Osteoblast (primary cell): ENCODE results near the gene SYCE1L. TPM values are rescaled to one million over a fixed set of nuclear protein-coding genes. Genes with fewer than 3 reads are reported as not detected.

Source experiments
- DNase-seq: peaks from one replicate; pipeline ENCODE4 v3.0.0; 2011; ENCODE audit warnings: low spot score, mixed read lengths; ENCODE audit not compliant: insufficient read length; ENCODE audit errors: missing footprints
- H2AFZ ChIP-seq: 2 replicates; pipeline ENCODE4 v1.6.0; 2011; ENCODE audit warnings: mild to moderate bottlenecking, low read length
- H3K27ac ChIP-seq: 2 replicates; pipeline ENCODE4 v1.5.1; 2011; ENCODE audit warnings: mild to moderate bottlenecking, low read depth, low read length, moderate library complexity
- H3K27me3 ChIP-seq: 2 replicates; pipeline ENCODE4 v1.6.0; 2012; ENCODE audit warnings: mild to moderate bottlenecking, control low read depth, inconsistent platforms, low read length, moderate library complexity; ENCODE audit not compliant: insufficient read depth
- H3K36me3 ChIP-seq: 2 replicates; pipeline ENCODE4 v1.5.1; 2011; ENCODE audit warnings: mild to moderate bottlenecking, low read length, control low read depth, moderate library complexity; ENCODE audit not compliant: insufficient read depth
- H3K4me1 ChIP-seq: 2 replicates; pipeline ENCODE4 v1.5.1; 2011; ENCODE audit warnings: mild to moderate bottlenecking, low read length, control low read depth, moderate library complexity; ENCODE audit not compliant: insufficient read depth
- H3K4me2 ChIP-seq: 2 replicates; pipeline ENCODE4 v1.6.0; 2011; ENCODE audit warnings: mild to moderate bottlenecking, low read length; ENCODE audit not compliant: insufficient read depth
- H3K4me3 ChIP-seq: fragments of 200-600 bp; sonication (generic); 3 replicates; pipeline ENCODE4 v1.5.1; 2012; ENCODE audit warnings: mild to moderate bottlenecking, low read length, inconsistent platforms; ENCODE audit not compliant: insufficient read depth
- H3K79me2 ChIP-seq: 2 replicates; pipeline ENCODE4 v1.6.0; 2012; ENCODE audit warnings: mild to moderate bottlenecking, low read length, control low read depth, inconsistent platforms; ENCODE audit not compliant: insufficient read depth
- H3K9me3 ChIP-seq: 2 replicates; pipeline ENCODE4 v1.5.1; 2011; ENCODE audit warnings: low read depth, low read length, control low read depth
- H4K20me1 ChIP-seq: 2 replicates; pipeline ENCODE4 v1.6.0; 2012; ENCODE audit warnings: mild to moderate bottlenecking, low read length, control low read depth; ENCODE audit not compliant: insufficient read depth
- CTCF ChIP-seq: IDR thresholded peaks from 2 replicates; pipeline ENCODE4 v1.5.1; 2011; ENCODE audit warnings: mild to moderate bottlenecking, low read depth, low read length, moderate library complexity; ENCODE audit errors: extremely low read depth
- total RNA-seq: library from RNA; depleted of rRNA; stranded (reverse); fragments of >200 nt; gene quantifications from 2 replicates; pipeline ENCODE4 v1.2.3, GENCODE V29; 2012

Gene SYCE1L
- total RNA-seq, 1 donor: not detected

DNA sequence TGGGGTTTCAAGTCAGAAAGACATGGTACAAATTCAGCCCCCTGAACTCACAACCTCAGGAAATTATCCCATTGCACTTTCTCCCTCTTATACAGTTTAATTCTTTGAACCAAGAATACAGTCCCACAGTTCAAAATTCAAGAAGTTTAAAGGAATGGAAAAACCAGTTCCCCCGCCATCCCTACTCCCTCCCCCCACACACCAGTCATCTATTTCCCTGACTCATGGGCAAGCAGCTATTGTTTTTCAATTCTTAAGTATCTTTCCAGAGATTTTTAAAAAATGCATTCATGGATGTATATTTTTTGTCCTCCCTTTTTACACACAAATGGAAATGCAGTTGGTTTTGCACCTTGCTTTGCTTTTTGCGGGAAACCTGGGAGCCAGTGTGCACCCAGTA is 7.3 kb downstream of the SYCE1L start:
- DNase-seq: no peak
- Histone ChIP-seq H3K27me3 (peaks cover 9% of the 10 kb centered on the region), H3K27ac (no peak overlapping the region), H2AFZ (no peak overlapping the region), H4K20me1 (no peaks in the 10 kb centered on the region), H3K4me2 (no peak overlapping the region), H3K9me3 (no peaks in the 10 kb centered on the region), H3K36me3 (no peaks in the 10 kb centered on the region), H3K4me3 (no peak overlapping the region), H3K4me1 (no peaks in the 10 kb centered on the region), H3K79me2 (no peaks in the 10 kb centered on the region)
- TF ChIP-seq CTCF: no peak

GRCh38 chr16:77207030-77207429 is 7.8 kb downstream of the SYCE1L start:
- DNase-seq: no peak
- Histone ChIP-seq H3K27me3 (peaks cover 14% of the 10 kb centered on the region), H3K4me2 (no peak overlapping the region), H3K79me2 (no peaks in the 10 kb centered on the region), H3K36me3 (no peaks in the 10 kb centered on the region), H4K20me1 (no peaks in the 10 kb centered on the region), H3K9me3 (no peaks in the 10 kb centered on the region), H3K4me3 (no peak overlapping the region), H2AFZ (no peak overlapping the region), H3K27ac (no peak overlapping the region), H3K4me1 (no peaks in the 10 kb centered on the region)
- no peak for TF ChIP-seq CTCF

- no peak for DNase-seq
- Histone ChIP-seq H3K9me3 (no peaks in the 10 kb centered on the region), H3K4me3 (no peak overlapping the region), H3K36me3 (no peaks in the 10 kb centered on the region), H2AFZ (no peak overlapping the region), H4K20me1 (no peaks in the 10 kb centered on the region), H3K4me2 (no peak overlapping the region), H3K4me1 (peaks cover 3% of the 10 kb centered on the region), H3K27ac (no peak overlapping the region), H3K27me3 (peaks cover 23% of the 10 kb centered on the region), H3K79me2 (no peaks in the 10 kb centered on the region)
- TF ChIP-seq CTCF: no peak
These were observed 9.2 kb downstream of the SYCE1L start for GRCh38 chr16:77208382-77208781.

DNA sequence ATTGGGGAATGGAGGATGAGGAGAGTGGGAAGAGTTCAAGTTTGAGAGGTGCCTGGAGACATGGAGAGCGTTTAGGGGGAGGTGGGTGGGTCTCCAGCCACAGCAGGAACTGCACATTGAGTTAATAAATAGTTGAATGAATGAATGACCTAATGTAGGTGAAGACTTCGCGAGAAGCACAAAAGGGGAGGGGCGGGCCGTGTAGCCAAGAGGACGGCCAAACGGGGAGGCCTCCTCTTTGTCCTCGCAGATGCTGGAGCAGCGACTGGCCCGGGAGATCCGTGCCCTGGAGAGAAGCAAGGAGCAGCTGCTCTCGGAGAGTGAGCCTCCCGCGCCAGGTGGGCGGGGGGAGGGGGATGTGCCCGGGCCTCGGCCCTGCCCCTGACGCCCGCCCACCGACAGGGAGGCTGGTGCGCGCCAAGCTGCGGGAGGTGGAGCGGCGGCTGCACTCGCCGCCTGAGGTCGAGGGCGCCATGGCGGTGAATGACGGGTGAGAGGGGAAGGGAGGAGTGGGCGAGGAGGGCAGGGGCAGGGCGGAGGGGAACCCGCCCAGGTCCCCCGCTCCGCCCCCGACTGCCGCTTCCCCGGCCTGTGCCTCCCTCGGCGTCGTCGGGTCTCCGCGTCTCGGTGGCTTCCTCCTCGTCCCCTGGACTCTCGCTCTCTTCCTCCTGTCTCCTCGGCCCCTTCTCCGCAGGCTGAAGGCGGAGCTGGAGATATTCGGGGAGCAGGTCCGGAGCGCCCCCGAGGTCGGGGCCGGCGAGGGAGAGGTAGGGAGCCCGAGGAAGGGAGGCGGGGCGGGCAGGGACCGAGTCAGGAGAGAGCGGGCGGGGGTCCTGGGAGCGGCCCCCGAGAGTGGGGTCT is 12.9 kb downstream of the SYCE1L start:
- TF ChIP-seq CTCF: no peak
- no peak overlapping the region for H3K27ac ChIP-seq

More for the DNA sequence above, 12.9 kb downstream of the SYCE1L start:
- H3K4me1 ChIP-seq: peaks cover 12% of the 10 kb centered on the region
- no peaks in the 10 kb centered on the region for H3K79me2 ChIP-seq
- peak overlapping the region; percentile 56 for H2AFZ ChIP-seq
- peak overlapping the region; percentile 76 for H3K4me2 ChIP-seq
- H3K27me3 ChIP-seq: peaks cover 23% of the 10 kb centered on the region
- H4K20me1 ChIP-seq: no peaks in the 10 kb centered on the region
- H3K9me3 ChIP-seq: no peaks in the 10 kb centered on the region
- H3K4me3 ChIP-seq: peak overlapping the region; percentile 64
- peak; percentile 82 for DNase-seq
- H3K36me3 ChIP-seq: no peaks in the 10 kb centered on the region
